NT2/D1 (cell line): Measurements from ENCODE around the gene TRIL.

Experiments used
- DNase-seq: peaks from one replicate; pipeline ENCODE4 v3.0.0-alpha.2; 2011; ENCODE audit warnings: low read depth, low spot score
- H3K27me3 ChIP-seq: 2 replicates; pipeline ENCODE4 v1.6.0; 2011; ENCODE audit warnings: mild to moderate bottlenecking; ENCODE audit not compliant: insufficient read length, insufficient read depth
- H3K36me3 ChIP-seq: 2 replicates; pipeline ENCODE4 v1.6.1; 2011; ENCODE audit warnings: mild to moderate bottlenecking, low read length, mixed read lengths; ENCODE audit not compliant: insufficient read depth, insufficient read length
- H3K4me1 ChIP-seq: 2 replicates; pipeline ENCODE4 v1.5.1; 2011; ENCODE audit not compliant: insufficient read depth, insufficient read length
- H3K4me3 ChIP-seq: 2 replicates; pipeline ENCODE4 v1.5.1; 2011; ENCODE audit warnings: low read depth; ENCODE audit not compliant: insufficient read length
- H3K9ac ChIP-seq: 2 replicates; pipeline ENCODE4 v1.6.0; 2011; ENCODE audit warnings: low read depth; ENCODE audit not compliant: insufficient read length
- H3K9me3 ChIP-seq: 2 replicates; pipeline ENCODE4 v1.5.1; 2011; ENCODE audit warnings: mild to moderate bottlenecking, low read length; ENCODE audit not compliant: insufficient read depth
- SUZ12 ChIP-seq: IDR thresholded peaks from 2 replicates; pipeline ENCODE4 v1.6.1; 2011; ENCODE audit not compliant: insufficient read length, insufficient read depth; ENCODE audit errors: extremely low read depth
- YY1 ChIP-seq: IDR thresholded peaks from 2 replicates; pipeline ENCODE4 v1.6.1; 2011; ENCODE audit not compliant: insufficient read length, insufficient read depth
- ZNF274 ChIP-seq: IDR thresholded peaks from 2 replicates; pipeline ENCODE4 v1.6.1; 2011; ENCODE audit warnings: mild to moderate bottlenecking, low read depth, low read length

TRIL gene

GRCh38 chr7:28940741-28941384, 17.3 kb downstream of the TRIL start:
- Histone ChIP-seq H3K9ac (no peak overlapping the region), H3K9me3 (no peaks in the 10 kb centered on the region), H3K4me1 (peaks cover 3% of the 10 kb centered on the region), H3K4me3 (no peak overlapping the region), H3K27me3 (no peaks in the 10 kb centered on the region), H3K36me3 (no peaks in the 10 kb centered on the region)
- TF ChIP-seq SUZ12 (no peak), YY1 (no peak), ZNF274 (no peak)
- no peak for DNase-seq

GRCh38 chr7:28939844-28940544, 18.1 kb downstream of the TRIL start:
- Histone ChIP-seq H3K9ac (no peak overlapping the region), H3K9me3 (no peaks in the 10 kb centered on the region)
- TF ChIP-seq SUZ12 (no peak), YY1 (no peak), ZNF274 (no peak)

GRCh38 chr7:28939367-28939766, 18.8 kb downstream of the TRIL start:
- no peak overlapping the region for H3K4me3 ChIP-seq
- H3K4me1 ChIP-seq, result peaks cover 3% of the 10 kb centered on the region
- no peaks in the 10 kb centered on the region for H3K27me3 ChIP-seq
- no peaks in the 10 kb centered on the region for H3K9me3 ChIP-seq
- H3K9ac ChIP-seq, result no peak overlapping the region
- H3K36me3 ChIP-seq, result no peaks in the 10 kb centered on the region
- TF ChIP-seq YY1 (no peak), ZNF274 (no peak), SUZ12 (no peak)
- DNase-seq, result no peak

More at GRCh38 chr7:28939844-28940544, 18.1 kb downstream of the TRIL start:
- no peak for DNase-seq
- no peak overlapping the region for H3K4me3 ChIP-seq
- no peaks in the 10 kb centered on the region for H3K36me3 ChIP-seq
- no peaks in the 10 kb centered on the region for H3K27me3 ChIP-seq
- peaks cover 3% of the 10 kb centered on the region for H3K4me1 ChIP-seq

GRCh38 chr7:28937619-28938018, 20.5 kb downstream of the TRIL start:
- TF ChIP-seq YY1 (no peak), ZNF274 (no peak), SUZ12 (no peak)
- DNase-seq, result no peak
- Histone ChIP-seq H3K4me1 (peaks cover 3% of the 10 kb centered on the region), H3K36me3 (no peaks in the 10 kb centered on the region), H3K27me3 (no peaks in the 10 kb centered on the region), H3K9ac (no peak overlapping the region), H3K9me3 (no peaks in the 10 kb centered on the region), H3K4me3 (no peak overlapping the region)

- Histone ChIP-seq H3K4me3 (no peak overlapping the region), H3K9me3 (no peaks in the 10 kb centered on the region), H3K9ac (no peak overlapping the region), H3K27me3 (no peaks in the 10 kb centered on the region), H3K36me3 (no peaks in the 10 kb centered on the region), H3K4me1 (peaks cover 3% of the 10 kb centered on the region)
- TF ChIP-seq YY1, result no peak
- TF ChIP-seq SUZ12, result no peak
- no peak for TF ChIP-seq ZNF274
- DNase-seq, result no peak
Observed at GRCh38 chr7:28937103-28937502, 21.0 kb downstream of the TRIL start.

- Histone ChIP-seq H3K9ac (no peak overlapping the region), H3K9me3 (no peaks in the 10 kb centered on the region), H3K4me3 (no peak overlapping the region), H3K36me3 (no peaks in the 10 kb centered on the region), H3K4me1 (no peaks in the 10 kb centered on the region), H3K27me3 (no peaks in the 10 kb centered on the region)
- TF ChIP-seq ZNF274 (no peak), YY1 (no peak), SUZ12 (no peak)
- DNase-seq, result no peak
Observed at GRCh38 chr7:28933846-28934320, 24.2 kb downstream of the TRIL start.

- DNase-seq, result no peak
- Histone ChIP-seq H3K9me3 (no peaks in the 10 kb centered on the region), H3K36me3 (no peaks in the 10 kb centered on the region), H3K4me1 (peaks cover 4% of the 10 kb centered on the region), H3K27me3 (no peaks in the 10 kb centered on the region), H3K9ac (no peak overlapping the region), H3K4me3 (no peak overlapping the region)
- TF ChIP-seq SUZ12 (no peak), ZNF274 (no peak), YY1 (no peak)
Observed at GRCh38 chr7:28931565-28931964, 26.6 kb downstream of the TRIL start.
